ENCODE data around the gene MYH2.

MYH2 gene

DNA sequence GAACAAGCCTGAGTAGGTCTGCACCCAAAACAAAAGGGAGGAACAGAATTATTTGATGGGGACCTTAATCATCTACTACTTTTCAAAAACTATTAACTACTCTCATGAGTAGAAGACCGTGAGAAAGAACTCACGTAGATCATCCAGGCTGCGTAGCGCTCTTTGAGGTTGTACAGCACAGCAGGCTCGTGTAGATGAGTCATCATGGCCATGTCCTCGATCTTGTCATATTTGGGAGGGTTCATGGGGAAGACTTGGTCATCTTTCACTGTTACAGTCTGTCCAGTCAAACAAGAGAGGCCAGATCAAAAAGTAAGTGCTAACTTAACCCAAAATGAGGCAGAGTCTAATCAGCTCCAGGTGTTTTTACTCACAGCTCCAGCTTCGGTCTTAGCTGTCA lies 33.4 kb downstream of the MYH2 start:
- no peak for DNase-seq (ENCODE audit: low spot score)

DNA sequence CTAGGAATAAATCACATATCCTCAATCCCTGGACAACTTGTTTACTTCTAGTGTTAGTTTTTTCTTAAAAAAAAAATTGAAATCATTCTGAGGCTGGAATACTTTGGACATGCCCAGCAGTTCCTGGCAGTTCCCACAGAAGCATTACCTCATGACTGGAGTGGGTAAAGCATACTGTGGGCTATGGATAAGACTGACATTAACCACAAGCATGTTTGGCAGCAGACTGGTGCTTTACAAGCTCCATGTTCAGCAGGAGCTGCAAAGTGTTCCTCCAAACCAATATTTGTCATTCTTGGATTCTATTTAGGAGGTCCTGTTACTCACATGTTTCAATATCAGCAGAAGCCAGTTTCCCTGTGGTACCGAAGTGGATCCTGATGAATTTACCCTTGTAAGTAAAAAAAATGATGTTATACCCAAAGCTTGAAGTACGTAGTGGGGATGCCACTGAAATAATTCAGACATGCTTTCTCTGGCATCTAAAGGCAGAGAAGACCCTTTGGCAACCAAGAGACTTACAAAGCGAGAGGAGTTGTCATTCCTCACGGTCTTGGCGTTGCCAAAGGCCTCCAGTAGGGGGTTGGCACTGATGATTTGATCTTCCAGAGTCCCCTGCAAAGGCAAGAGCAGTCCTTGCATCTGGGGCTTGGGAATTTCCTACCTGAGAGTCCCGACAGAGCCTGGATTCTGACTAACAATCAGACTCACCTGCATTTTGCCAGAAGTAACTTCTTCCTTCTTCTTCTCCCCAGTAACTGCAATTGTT lies 36.0 kb downstream of the MYH2 start:
- no peak for DNase-seq (ENCODE audit: low spot score)

DNA sequence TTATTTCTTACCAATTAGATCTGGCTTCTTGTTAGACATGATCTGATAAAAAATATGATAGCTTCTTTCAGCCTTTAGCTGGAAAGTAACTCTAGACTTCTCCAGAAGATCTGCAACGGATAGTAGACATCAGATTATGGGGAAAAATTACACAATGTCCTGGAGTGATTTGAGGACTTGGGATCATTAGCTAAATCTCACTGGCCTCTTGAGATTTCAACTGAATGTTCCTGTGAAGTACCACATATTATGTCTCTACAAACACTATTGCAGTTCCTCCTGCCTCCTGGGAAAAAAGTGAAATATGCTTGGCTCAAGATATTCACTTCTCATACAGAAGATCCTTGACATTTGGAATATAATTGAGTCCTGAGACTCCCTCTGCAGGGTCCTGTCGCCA lies 36.6 kb downstream of the MYH2 start:
- DNase-seq (ENCODE audit: low spot score) = no peak

DNA sequence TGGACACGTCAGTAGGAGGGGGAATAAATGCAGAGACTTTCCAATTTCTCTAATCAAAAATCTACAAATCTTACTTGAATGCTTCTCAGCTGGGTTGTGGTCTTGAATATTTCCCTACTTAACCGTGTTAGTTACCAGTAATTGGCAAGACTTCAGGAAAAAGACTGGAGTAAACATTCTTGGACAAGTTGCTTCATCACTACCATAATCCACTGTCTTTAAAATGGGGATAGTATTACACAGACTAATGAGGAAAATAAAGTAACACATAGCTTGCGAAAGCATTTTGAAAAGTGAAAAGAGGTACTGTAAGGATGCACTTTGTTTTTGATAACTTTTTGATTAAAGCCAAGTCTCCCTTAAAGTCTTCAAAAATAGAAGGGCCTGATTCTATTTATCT lies 49.5 kb downstream of the MYH2 start:
- no peak for DNase-seq (ENCODE audit: low spot score)

DNA sequence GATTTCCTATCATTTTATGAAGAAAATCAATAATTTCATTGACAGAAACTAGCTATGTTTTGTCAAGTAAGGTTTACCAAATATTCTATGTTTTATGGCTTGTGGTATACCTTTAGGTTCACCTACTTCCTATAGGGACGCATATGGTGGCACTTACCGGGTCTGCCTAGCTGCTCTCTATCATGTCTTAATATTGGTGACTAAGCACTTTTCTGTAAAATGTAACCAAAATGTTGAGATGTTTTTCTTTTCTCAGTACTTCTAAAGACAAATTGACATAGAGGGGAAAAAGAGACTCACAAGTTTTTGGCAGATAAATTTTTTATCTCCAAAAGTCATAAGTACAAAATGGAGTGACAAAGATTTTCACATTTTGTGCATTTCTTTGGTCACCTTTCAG lies 57.5 kb downstream of the MYH2 start:
- DNase-seq (ENCODE audit: low spot score) = no peak

DNA sequence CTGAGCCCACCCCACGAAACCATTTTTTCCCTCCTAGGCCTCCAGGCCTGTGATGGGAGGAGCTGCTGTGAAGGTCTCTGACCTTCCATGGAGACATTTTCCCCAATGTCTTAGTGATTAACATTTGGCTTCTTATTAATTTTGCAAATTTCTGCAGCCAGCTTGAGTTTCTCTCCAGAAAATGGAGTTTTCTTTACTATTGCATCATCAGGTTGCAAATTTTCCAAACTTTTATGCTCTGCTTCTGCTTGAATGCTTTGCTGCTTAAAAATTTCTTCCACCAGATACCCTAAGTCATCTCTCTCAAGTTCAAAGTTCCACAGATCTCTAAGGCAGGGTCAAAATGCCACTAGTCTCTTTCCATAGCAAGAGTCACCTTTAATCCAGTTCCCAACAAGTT lies 67.2 kb downstream of the MYH2 start:
- no peak for DNase-seq (ENCODE audit: low spot score)

DNA sequence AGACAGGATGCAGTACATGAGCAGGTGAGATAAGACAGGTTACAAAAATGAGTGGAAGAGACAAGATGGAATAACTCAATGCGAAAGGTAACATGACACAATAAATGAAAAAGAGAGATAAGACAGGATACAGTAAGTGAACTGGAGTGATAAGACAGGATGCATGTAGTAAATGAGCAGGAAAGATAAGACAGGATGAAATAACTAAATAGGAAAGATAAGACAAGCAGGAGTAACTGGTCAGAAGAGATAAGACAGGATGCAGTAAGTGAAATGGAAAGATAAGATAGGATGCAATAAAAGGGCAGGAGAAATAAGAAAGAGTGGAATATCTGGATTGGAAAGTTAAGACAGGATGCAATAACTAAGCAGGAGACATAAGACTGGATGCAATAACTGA lies 71.8 kb downstream of the MYH2 start:
- no peak for DNase-seq (ENCODE audit: low spot score)

DNA sequence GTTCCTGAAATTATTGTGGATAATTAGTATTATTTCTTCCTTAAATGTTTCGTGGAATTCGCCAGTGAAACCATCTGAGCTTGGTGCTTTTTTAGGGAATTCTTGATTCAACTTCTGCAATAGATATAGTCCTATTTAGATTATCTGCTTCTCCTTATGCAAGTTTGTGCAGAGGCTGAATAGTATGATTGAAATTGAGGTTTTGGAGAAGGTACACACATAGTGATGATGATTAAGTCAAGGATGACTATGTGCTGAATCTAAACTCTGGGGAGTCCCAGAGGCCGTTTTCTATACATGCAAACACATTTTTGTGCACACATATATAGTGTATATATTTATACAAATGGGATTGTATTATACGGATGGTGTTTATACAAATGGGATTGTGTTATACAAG lies 74.9 kb downstream of the MYH2 start:
- no peak for DNase-seq (ENCODE audit: low spot score)

DNA sequence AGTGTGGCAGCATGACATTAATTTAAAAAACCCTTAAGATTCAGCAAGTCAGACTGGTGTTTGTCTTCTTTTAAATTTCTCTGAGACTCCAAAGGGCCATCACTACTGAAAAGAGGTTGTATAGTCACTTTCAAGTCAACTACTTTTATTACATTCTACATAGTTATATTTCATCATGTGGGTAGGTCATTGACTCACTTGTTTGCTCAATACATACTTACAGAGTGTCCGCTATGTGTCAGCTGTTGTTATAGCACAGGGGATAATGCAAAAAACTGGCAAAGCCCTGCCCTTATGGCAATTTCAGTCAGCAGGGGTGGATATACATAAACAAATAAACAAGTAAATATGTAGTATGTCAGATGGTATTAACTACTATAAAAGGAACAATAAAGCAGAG lies 77.6 kb downstream of the MYH2 start:
- no peak for DNase-seq (ENCODE audit: low spot score)
